GM12874 (cell line): ENCODE measurements around the gene BAZ1B.

Experiments
- TF ChIP-seq, protein P1 (sequence below): IDR thresholded peaks from 2 replicates; pipeline ENCODE4 v1.5.1; 2011; ENCODE audit warnings: low read depth, mild to moderate bottlenecking, control low read depth, low read length, moderate library complexity; ENCODE audit not compliant: insufficient read depth

The BAZ1B gene, protein sequence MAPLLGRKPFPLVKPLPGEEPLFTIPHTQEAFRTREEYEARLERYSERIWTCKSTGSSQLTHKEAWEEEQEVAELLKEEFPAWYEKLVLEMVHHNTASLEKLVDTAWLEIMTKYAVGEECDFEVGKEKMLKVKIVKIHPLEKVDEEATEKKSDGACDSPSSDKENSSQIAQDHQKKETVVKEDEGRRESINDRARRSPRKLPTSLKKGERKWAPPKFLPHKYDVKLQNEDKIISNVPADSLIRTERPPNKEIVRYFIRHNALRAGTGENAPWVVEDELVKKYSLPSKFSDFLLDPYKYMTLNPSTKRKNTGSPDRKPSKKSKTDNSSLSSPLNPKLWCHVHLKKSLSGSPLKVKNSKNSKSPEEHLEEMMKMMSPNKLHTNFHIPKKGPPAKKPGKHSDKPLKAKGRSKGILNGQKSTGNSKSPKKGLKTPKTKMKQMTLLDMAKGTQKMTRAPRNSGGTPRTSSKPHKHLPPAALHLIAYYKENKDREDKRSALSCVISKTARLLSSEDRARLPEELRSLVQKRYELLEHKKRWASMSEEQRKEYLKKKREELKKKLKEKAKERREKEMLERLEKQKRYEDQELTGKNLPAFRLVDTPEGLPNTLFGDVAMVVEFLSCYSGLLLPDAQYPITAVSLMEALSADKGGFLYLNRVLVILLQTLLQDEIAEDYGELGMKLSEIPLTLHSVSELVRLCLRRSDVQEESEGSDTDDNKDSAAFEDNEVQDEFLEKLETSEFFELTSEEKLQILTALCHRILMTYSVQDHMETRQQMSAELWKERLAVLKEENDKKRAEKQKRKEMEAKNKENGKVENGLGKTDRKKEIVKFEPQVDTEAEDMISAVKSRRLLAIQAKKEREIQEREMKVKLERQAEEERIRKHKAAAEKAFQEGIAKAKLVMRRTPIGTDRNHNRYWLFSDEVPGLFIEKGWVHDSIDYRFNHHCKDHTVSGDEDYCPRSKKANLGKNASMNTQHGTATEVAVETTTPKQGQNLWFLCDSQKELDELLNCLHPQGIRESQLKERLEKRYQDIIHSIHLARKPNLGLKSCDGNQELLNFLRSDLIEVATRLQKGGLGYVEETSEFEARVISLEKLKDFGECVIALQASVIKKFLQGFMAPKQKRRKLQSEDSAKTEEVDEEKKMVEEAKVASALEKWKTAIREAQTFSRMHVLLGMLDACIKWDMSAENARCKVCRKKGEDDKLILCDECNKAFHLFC (N-terminal part only)

DNA sequence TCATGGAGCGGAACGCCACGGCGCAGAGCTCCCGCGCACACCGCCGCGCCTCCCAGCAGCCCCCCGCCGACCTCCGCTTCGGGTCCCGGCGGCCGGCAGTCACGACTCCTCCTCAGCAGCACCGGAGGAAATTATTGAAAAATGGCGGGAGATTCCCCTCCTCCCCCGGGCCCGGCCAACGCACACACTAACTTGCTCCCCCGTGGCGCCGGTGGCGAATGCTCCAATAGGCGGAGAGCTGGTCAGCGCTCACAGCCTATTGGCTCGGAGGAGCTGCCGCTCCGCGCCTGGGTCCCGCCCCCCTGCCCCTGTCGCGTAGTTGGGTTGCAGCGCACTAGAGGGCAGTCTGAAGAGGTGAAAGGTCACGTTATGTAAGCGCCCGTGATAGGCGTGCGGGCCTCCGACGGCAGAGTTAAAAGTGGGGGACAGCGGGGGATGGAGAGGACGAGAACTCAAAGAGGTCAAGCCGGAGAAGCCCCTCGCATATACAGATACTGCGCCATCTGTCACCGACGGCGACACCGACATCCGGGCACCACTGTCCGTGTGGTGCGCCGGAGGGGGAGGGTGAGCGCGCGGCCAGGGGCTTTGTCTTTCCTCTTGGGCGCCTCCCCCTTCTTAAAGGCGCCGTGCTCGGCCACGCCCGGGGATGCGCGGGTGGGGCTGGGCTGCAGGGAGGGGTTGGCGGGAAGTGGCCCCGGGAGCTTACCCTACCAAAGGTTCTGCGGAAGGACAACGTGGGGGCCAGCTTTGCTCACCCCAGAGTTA lies at the start of gene BAZ1B:
Gene BAZ1B (minus strand): TSS at position 189 of the 768 bp plus-strand sequence. CDS start 360 bp downstream, outside the sequence.
- TF ChIP-seq, protein P1, sequence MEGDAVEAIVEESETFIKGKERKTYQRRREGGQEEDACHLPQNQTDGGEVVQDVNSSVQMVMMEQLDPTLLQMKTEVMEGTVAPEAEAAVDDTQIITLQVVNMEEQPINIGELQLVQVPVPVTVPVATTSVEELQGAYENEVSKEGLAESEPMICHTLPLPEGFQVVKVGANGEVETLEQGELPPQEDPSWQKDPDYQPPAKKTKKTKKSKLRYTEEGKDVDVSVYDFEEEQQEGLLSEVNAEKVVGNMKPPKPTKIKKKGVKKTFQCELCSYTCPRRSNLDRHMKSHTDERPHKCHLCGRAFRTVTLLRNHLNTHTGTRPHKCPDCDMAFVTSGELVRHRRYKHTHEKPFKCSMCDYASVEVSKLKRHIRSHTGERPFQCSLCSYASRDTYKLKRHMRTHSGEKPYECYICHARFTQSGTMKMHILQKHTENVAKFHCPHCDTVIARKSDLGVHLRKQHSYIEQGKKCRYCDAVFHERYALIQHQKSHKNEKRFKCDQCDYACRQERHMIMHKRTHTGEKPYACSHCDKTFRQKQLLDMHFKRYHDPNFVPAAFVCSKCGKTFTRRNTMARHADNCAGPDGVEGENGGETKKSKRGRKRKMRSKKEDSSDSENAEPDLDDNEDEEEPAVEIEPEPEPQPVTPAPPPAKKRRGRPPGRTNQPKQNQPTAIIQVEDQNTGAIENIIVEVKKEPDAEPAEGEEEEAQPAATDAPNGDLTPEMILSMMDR, result 0 out of 2 replicates have a peak, but pooled peaks have one; percentile 8

DNA sequence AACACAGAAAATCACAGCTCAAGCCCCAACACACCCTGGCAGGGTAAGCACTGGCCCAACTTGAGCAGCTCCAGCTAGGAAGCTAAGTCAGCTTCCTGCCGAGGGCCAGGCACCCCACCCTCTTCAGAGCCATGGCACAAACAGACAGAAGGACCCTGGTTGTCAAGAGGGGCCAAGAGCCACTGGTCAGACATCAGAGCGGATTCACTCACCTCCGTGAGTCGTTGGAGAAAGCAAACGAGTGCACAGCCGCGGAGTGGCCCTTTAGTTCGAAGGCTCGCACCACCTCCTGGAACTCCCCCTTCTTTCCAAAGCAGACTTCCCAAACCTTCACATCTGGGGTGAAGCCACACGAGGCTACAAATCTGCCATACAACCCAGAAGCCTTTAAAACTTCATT lies 48.9 kb upstream of the BAZ1B start:
- TF ChIP-seq, protein P1, result no peak

DNA sequence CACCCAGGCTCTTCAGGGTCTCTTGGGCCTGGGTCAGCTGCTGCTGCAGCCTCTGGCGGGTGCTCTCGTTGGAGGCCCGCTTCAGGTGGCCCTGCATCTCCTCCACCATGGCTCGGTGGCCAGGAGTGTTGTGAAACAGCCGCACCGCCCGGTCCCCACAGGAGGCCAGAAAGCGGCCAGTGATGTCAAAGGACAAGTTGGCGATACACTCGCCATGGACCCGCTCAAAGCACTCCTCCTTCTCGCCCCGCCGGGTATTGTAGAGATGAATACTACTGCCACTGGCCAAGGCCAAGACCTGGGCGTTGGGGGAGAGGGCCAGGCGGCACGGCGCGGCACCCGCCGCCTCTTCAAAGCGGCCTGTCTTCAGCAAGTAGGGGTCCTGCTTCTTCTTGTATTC lies 48.4 kb upstream of the BAZ1B start:
- TF ChIP-seq, protein P1, result no peak

DNA sequence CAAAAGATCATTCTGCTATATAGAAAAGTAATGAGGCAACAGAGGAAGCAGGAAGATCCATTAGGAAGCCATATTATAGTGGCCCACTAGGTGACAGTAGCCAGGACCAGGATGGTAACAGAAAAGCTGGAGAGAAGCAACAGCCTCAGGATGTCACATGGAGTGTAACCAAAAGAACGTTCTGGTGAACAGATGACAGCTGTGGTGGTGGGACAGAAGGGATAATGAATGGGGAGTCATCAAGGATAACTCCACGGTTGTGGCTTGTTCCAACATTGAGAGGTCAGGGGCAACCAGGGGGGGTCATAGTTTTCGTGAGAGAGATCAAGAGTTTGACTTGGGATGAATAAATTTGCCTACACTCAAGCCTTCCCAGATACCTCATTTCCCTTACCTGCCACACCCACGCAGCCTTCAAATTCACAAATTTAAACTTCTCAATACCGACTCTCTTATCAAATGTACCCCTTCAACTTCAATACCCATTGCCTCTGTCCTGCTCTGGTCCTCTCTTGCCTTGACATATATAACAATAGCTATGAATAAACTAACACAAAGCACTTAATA lies 47.0 kb upstream of the BAZ1B start:
- TF ChIP-seq, protein P1, result no peak

DNA sequence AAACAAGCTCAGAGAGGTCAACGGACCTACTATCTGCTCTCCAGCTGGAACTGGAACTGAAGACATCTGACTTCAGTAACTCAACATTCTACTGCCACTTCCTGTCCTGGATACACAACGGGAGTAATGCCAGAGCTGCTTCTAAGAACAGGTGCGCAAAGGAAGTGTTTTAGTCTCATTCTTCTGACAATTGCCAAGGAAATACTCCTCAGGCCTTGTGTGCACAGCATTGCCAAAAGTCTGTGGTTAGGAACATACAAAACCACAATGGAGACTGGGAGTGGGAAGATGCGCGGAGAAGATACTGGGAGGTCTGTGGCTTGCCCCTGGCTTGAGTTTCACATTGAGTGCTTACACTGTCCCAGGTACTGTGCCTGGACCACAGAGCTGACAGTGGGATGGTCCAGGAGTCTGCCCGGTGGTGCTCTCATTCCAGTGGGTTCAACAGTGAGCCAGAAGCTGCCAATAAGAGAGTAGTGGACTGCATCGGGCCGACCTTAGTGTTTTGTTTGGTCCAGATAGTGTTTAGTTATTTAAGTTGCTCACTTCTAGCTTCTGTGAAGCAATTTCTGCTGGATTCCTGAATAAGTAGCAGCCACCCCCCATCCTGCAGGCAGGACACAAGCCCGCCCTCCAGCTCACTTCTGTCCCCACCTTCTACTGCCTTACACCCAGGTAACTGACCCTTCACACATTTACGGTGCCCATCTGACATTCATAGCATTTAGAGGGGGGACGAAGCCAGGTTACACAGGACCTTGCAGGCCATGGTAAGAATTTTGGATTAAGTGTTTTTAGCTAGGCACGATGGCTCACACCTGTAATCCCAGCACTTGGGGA lies 46.0 kb upstream of the BAZ1B start:
- TF ChIP-seq, protein P1, result no peak

DNA sequence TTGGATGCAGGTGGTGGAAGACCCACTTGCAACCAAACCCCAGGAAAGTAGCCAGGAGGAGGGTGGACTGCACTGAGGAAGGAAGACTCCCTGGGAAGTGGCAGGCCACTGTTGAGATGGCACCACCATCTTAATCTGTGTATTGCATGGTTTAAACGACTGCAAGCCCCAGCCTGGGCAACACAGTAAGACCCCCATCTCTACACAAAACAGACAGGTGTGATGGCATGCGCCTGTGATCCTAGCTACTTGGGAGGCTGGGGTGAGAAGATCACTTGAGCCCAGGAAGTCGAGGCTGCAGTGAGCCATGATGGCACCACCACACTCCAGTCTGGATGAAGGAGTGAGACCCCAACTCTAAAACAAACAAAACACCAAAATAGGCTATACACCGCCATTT lies 45.0 kb upstream of the BAZ1B start:
- TF ChIP-seq, protein P1, result no peak
